IPS-15b (cell line): ENCODE measurements around the gene ABCC1.
"Not testable (repeated sequence)": the region's sequence is repeated elsewhere in the genome, so short reads cannot be mapped to it uniquely, and the experiment has no call there.

Source experiments
- H3K27me3 ChIP-seq: one replicate; pipeline ENCODE4 v1.6.1; 2013; ENCODE audit warnings: low read length; ENCODE audit not compliant: control insufficient read depth, insufficient read depth
- H3K36me3 ChIP-seq: one replicate; pipeline ENCODE4 v1.6.1; 2013; ENCODE audit warnings: low read length; ENCODE audit not compliant: control insufficient read depth, insufficient read depth
- H3K4me1 ChIP-seq: one replicate; pipeline ENCODE4 v1.6.1; 2013; ENCODE audit warnings: mild to moderate bottlenecking, low read length; ENCODE audit not compliant: control insufficient read depth, insufficient read depth
- H3K4me3 ChIP-seq: one replicate; pipeline ENCODE4 v1.5.1; 2013; ENCODE audit warnings: low read depth, low read length
- H3K9ac ChIP-seq: one replicate; pipeline ENCODE4 v1.6.1; 2013; ENCODE audit warnings: low read depth, mild to moderate bottlenecking, low read length
- H3K9me3 ChIP-seq: one replicate; pipeline ENCODE4 v1.6.1; 2013; ENCODE audit warnings: mild to moderate bottlenecking, low read length; ENCODE audit not compliant: control insufficient read depth, insufficient read depth

The ABCC1 gene

GRCh38 chr16:16153000-16153399 lies 203.6 kb downstream of the ABCC1 start:
- H3K36me3 ChIP-seq, H3K27me3 ChIP-seq, H3K9me3 ChIP-seq, H3K4me1 ChIP-seq, H3K4me3 ChIP-seq, H3K9ac ChIP-seq: not testable (repeated sequence)

- Histone ChIP-seq H3K36me3 (no peaks in the 10 kb centered on the region), H3K9ac (no peak overlapping the region), H3K9me3 (peaks cover 2% of the 10 kb centered on the region), H3K4me1 (no peaks in the 10 kb centered on the region), H3K4me3 (no peak overlapping the region), H3K27me3 (no peaks in the 10 kb centered on the region)
These were observed 205.0 kb downstream of the ABCC1 start for GRCh38 chr16:16154281-16154951.

GRCh38 chr16:16155234-16155633 lies 205.8 kb downstream of the ABCC1 start:
- no peak overlapping the region for H3K4me3 ChIP-seq
- no peaks in the 10 kb centered on the region for H3K4me1 ChIP-seq
- no peaks in the 10 kb centered on the region for H3K27me3 ChIP-seq
- peaks cover 2% of the 10 kb centered on the region for H3K9me3 ChIP-seq
- no peaks in the 10 kb centered on the region for H3K36me3 ChIP-seq
- no peak overlapping the region for H3K9ac ChIP-seq

GRCh38 chr16:16157166-16157565 lies 207.8 kb downstream of the ABCC1 start:
- H3K4me3 ChIP-seq: no peak overlapping the region
- peaks cover 2% of the 10 kb centered on the region for H3K9me3 ChIP-seq
- no peaks in the 10 kb centered on the region for H3K4me1 ChIP-seq
- H3K9ac ChIP-seq: no peak overlapping the region
- no peaks in the 10 kb centered on the region for H3K27me3 ChIP-seq
- H3K36me3 ChIP-seq: no peaks in the 10 kb centered on the region

- Histone ChIP-seq H3K4me1 (no peaks in the 10 kb centered on the region), H3K36me3 (no peaks in the 10 kb centered on the region), H3K27me3 (no peaks in the 10 kb centered on the region), H3K4me3 (no peak overlapping the region), H3K9me3 (peaks cover 2% of the 10 kb centered on the region), H3K9ac (no peak overlapping the region)
These were observed 208.8 kb downstream of the ABCC1 start for GRCh38 chr16:16158082-16158658.

GRCh38 chr16:16158741-16159374 lies 209.4 kb downstream of the ABCC1 start:
- H3K9me3 ChIP-seq: peaks cover 2% of the 10 kb centered on the region
- no peaks in the 10 kb centered on the region for H3K4me1 ChIP-seq
- H3K36me3 ChIP-seq: no peaks in the 10 kb centered on the region

GRCh38 chr16:16159662-16160061 lies 210.2 kb downstream of the ABCC1 start:
- Histone ChIP-seq H3K9me3 (peaks cover 2% of the 10 kb centered on the region), H3K27me3 (no peaks in the 10 kb centered on the region), H3K36me3 (no peaks in the 10 kb centered on the region), H3K4me3 (no peak overlapping the region), H3K4me1 (no peaks in the 10 kb centered on the region), H3K9ac (no peak overlapping the region)

More at GRCh38 chr16:16158741-16159374, 209.4 kb downstream of the ABCC1 start:
- H3K4me3 ChIP-seq: no peak overlapping the region
- H3K27me3 ChIP-seq: no peaks in the 10 kb centered on the region
- no peak overlapping the region for H3K9ac ChIP-seq

- no peaks in the 10 kb centered on the region for H3K27me3 ChIP-seq
- H3K9ac ChIP-seq: no peak overlapping the region
- no peak overlapping the region for H3K4me3 ChIP-seq
- H3K36me3 ChIP-seq: no peaks in the 10 kb centered on the region
- H3K4me1 ChIP-seq: no peaks in the 10 kb centered on the region
- H3K9me3 ChIP-seq: peaks cover 2% of the 10 kb centered on the region
These were observed 211.9 kb downstream of the ABCC1 start for GRCh38 chr16:16161319-16161718.

GRCh38 chr16:16161840-16162239 lies 212.4 kb downstream of the ABCC1 start:
- not testable (repeated sequence) for H3K4me3 ChIP-seq, H3K27me3 ChIP-seq, H3K9ac ChIP-seq, H3K9me3 ChIP-seq, H3K4me1 ChIP-seq, H3K36me3 ChIP-seq

- H3K27me3 ChIP-seq: no peaks in the 10 kb centered on the region
- no peak overlapping the region for H3K4me3 ChIP-seq
- H3K9me3 ChIP-seq: peaks cover 2% of the 10 kb centered on the region
- H3K4me1 ChIP-seq: no peaks in the 10 kb centered on the region
- no peaks in the 10 kb centered on the region for H3K36me3 ChIP-seq
- no peak overlapping the region for H3K9ac ChIP-seq
These were observed 213.2 kb downstream of the ABCC1 start for GRCh38 chr16:16162591-16162990.

- no peak overlapping the region for H3K9ac ChIP-seq
These were observed 213.7 kb downstream of the ABCC1 start for GRCh38 chr16:16163109-16163508.

GRCh38 chr16:16163571-16163970 lies 214.2 kb downstream of the ABCC1 start:
- Histone ChIP-seq H3K9ac (no peak overlapping the region), H3K4me3 (no peak overlapping the region), H3K27me3 (no peaks in the 10 kb centered on the region), H3K36me3 (no peaks in the 10 kb centered on the region), H3K9me3 (no peaks in the 10 kb centered on the region), H3K4me1 (no peaks in the 10 kb centered on the region)

More at GRCh38 chr16:16163109-16163508, 213.7 kb downstream of the ABCC1 start:
- Histone ChIP-seq H3K27me3 (no peaks in the 10 kb centered on the region), H3K4me3 (no peak overlapping the region), H3K4me1 (no peaks in the 10 kb centered on the region), H3K9me3 (peaks cover 2% of the 10 kb centered on the region), H3K36me3 (no peaks in the 10 kb centered on the region)
